HepG2 (cell line): ENCODE measurements around the gene SEMA3B. TPM values are rescaled to one million over a fixed set of nuclear protein-coding genes. Genes with fewer than 3 reads are reported as not detected.

Source experiments
- ATAC-seq: fragments of 200-7000 bp; cut with Tn5 transposase; 3 replicates; pipeline ENCODE4 v1.9.1; 2020; ENCODE audit warnings: mild to moderate bottlenecking, moderate library complexity
- BruUV-seq: library from RNA; stranded (reverse); fragments of 400-500 nt; replicated peaks from 2 replicates; lab custom pipeline; 2021; lab: Mats Ljungman, UMichigan
- CTCF ChIA-PET: fragments of 300-600 bp; formaldehyde crosslinking; extraction: SDS; loops from one replicate; lab custom pipeline; 2021; ENCODE audit warnings: low total read pairs, inconsistent platforms, low intra/inter-chr PET ratio; lab: Yijun Ruan, JAX
- POLR2A ChIA-PET: fragments of 350-600 bp; sonication (Branson Sonifier 250); formaldehyde crosslinking; loops from one replicate; lab custom pipeline; 2020; ENCODE audit warnings: antibody characterized with exemption, inconsistent platforms; lab: Yijun Ruan, JAX
- DNase-seq: peaks from one replicate; pipeline ENCODE4 v3.0.0-alpha.2; 2015; ENCODE audit warnings: low spot score
- FAIRE-seq: peaks from 3 replicates; lab custom pipeline; 2011; peaks lifted over from hg19 to GRCh38; lab: Jason Lieb, UNC
- H2AFZ ChIP-seq: one replicate; pipeline ENCODE4 v1.6.1; 2011; ENCODE audit warnings: low read length, inconsistent platforms
- H3K27ac ChIP-seq: fragments of 300-600 bp; 3 replicates; pipeline ENCODE4 v1.8.0; 2011; ENCODE audit warnings: mixed run types, mild to moderate bottlenecking, mixed read lengths, low read length, inconsistent platforms; ENCODE audit not compliant: insufficient read depth; ENCODE audit errors: extremely low read length
- H3K27me3 ChIP-seq, 2 experiments: fragments of 200-600 bp in 1 of 2; 2 replicates in 1 of 2; 3 replicates in 1 of 2; pipeline versions ENCODE4 v1.6.0 to v1.8.0; 2011; ENCODE audit warnings: low read length in 2 of 2, mild to moderate bottlenecking in 2 of 2, moderate library complexity in 2 of 2, inconsistent platforms in 1 of 2; ENCODE audit not compliant: insufficient read depth in 2 of 2, control insufficient read depth in 1 of 2
- H3K36me3 ChIP-seq, 2 experiments: fragments of 200-600 bp in 1 of 2; replicated peaks in 1 of 2; 2 replicates in 1 of 2; 3 replicates in 1 of 2; pipeline versions ENCODE4 v1.5.1 to v1.8.0; 2011; ENCODE audit warnings: low read length in 2 of 2, inconsistent platforms in 1 of 2; ENCODE audit not compliant: insufficient read depth in 2 of 2, control insufficient read depth in 1 of 2
- H3K4me1 ChIP-seq: 2 replicates; pipeline ENCODE4 v1.5.1; 2012; ENCODE audit warnings: low read length, inconsistent platforms; ENCODE audit not compliant: insufficient read depth
- H3K4me2 ChIP-seq: 2 replicates; pipeline ENCODE4 v1.6.0; 2011; ENCODE audit warnings: low read depth, low read length, inconsistent platforms
- H3K4me3 ChIP-seq, 3 experiments: fragments of 200-600 bp in 1 of 3; sonication (generic), shearing (Covaris generic) in 1 of 3; replicated peaks in 1 of 3; 2 replicates each; pipeline ENCODE4 v1.5.1; 2011 to 2016; ENCODE audit warnings: low read length in 3 of 3, inconsistent platforms in 2 of 3, low read depth in 2 of 3, mild to moderate bottlenecking in 2 of 3, control low read depth in 1 of 3, mixed read lengths in 1 of 3; ENCODE audit not compliant: insufficient read depth in 1 of 3
- H3K79me2 ChIP-seq: one replicate; pipeline ENCODE4 v1.6.1; 2011; ENCODE audit warnings: low read length, inconsistent platforms; ENCODE audit not compliant: insufficient read depth
- H3K9ac ChIP-seq: 2 replicates; pipeline ENCODE4 v1.6.0; 2011; ENCODE audit warnings: mild to moderate bottlenecking, low read depth, low read length, inconsistent platforms; ENCODE audit not compliant: insufficient read depth
- H3K9me3 ChIP-seq: 2 replicates; pipeline ENCODE4 v1.5.1; 2012; ENCODE audit warnings: mild to moderate bottlenecking, low read length
- H4K20me1 ChIP-seq: 2 replicates; pipeline ENCODE4 v1.6.0; 2011; ENCODE audit warnings: inconsistent platforms, mild to moderate bottlenecking, low read length, moderate library complexity; ENCODE audit not compliant: insufficient read depth
- BORCS8-MEF2B ChIP-seq: sonication (generic); formaldehyde crosslinking; IDR thresholded peaks from 2 replicates; pipeline ENCODE4 v1.8.0; 2022; ENCODE audit warnings: mild to moderate bottlenecking, missing genetic modification reagents
- POGZ ChIP-seq: sonication (generic); formaldehyde crosslinking; IDR thresholded peaks from 2 replicates; pipeline ENCODE4 v1.4.0; 2020; ENCODE audit warnings: mild to moderate bottlenecking, missing genetic modification reagents
- POLR2G ChIP-seq: fragments of 200-400 bp; formaldehyde crosslinking; IDR thresholded peaks from 2 replicates; pipeline ENCODE4 v1.6.1; 2018; ENCODE audit warnings: mild to moderate bottlenecking, low read depth, low read length, moderate library complexity
- ZBTB38 ChIP-seq: sonication (generic); formaldehyde crosslinking; IDR thresholded peaks from 2 replicates; pipeline ENCODE4 v1.5.1; 2020; ENCODE audit warnings: mild to moderate bottlenecking, missing genetic modification reagents
- ZNF230 ChIP-seq: sonication (generic); formaldehyde crosslinking; IDR thresholded peaks from 2 replicates; pipeline ENCODE4 v1.4.0; 2020; ENCODE audit warnings: mild to moderate bottlenecking, missing genetic modification reagents
- ZNF317 ChIP-seq: sonication (generic); formaldehyde crosslinking; IDR thresholded peaks from 2 replicates; pipeline ENCODE4 v1.5.0; 2020; ENCODE audit warnings: mild to moderate bottlenecking, missing genetic modification reagents
- ZNF333 ChIP-seq: sonication (generic); formaldehyde crosslinking; IDR thresholded peaks from 2 replicates; pipeline ENCODE4 v1.4.0; 2020; ENCODE audit warnings: mild to moderate bottlenecking, missing genetic modification reagents, borderline replicate concordance
- ZNF33B ChIP-seq: sonication (generic); formaldehyde crosslinking; IDR thresholded peaks from 2 replicates; pipeline ENCODE4 v1.5.1; 2020; ENCODE audit warnings: mild to moderate bottlenecking, missing genetic modification reagents
- ZNF484 ChIP-seq: sonication (generic); formaldehyde crosslinking; IDR thresholded peaks from 2 replicates; pipeline ENCODE4 v1.5.1; 2020; ENCODE audit warnings: mild to moderate bottlenecking, low read depth, missing genetic modification reagents, borderline replicate concordance
- ZNF629 ChIP-seq: sonication (generic); formaldehyde crosslinking; conservative IDR thresholded peaks from 2 replicates; pipeline ENCODE4 v1.5.0; 2020; ENCODE audit warnings: missing genetic modification reagents
- ZNF816 ChIP-seq: sonication (generic); formaldehyde crosslinking; IDR thresholded peaks from 2 replicates; pipeline ENCODE4 v1.8.0; 2022; ENCODE audit warnings: missing genetic modification reagents, mild to moderate bottlenecking, borderline replicate concordance
- WGBS: methylation state at CpG from one replicate; pipeline ENCODE4 v1.1.6; 2017; ENCODE audit warnings: low lambda C conversion rate; 5-methylcytosine and 5-hydroxymethylcytosine counted together
- in situ Hi-C: cut with HindIII; loops from 2 replicates; pipeline ENCODE4 v1.10.0; 2017; ENCODE audit warnings: low pct_unique_long_range_greater_than_20kb; ENCODE audit not compliant: extremely low pct_ligation_motif_present
- intact Hi-C: fragments of 100-400 bp; cut with micrococcal nuclease; formaldehyde crosslinking; loops from one replicate; pipeline ENCODE4 v1.10.0; 2022; ENCODE audit not compliant: unreplicated experiment
- polyA plus RNA-seq, 8 experiments: library from polyadenylated mRNA; depleted of rRNA in 3 of 8; stranded (reverse) in 7 of 8; unstranded in 1 of 8; fragments of >200 nt; fragmentation: Illumina TruSeq in 4 of 8; extraction: Trizol in 4 of 8; gene quantifications; 2 replicates each; pipeline versions ENCODE4 v1.2.1 to v1.2.3, GENCODE V29; 2011 to 2016; ENCODE audit warnings: low read depth in 4 of 8, missing spikeins in 1 of 8, mixed read lengths in 1 of 8; ENCODE audit not compliant: insufficient read depth in 1 of 8
- total RNA-seq, 5 experiments: library from RNA; depleted of rRNA; stranded (reverse); fragments of >200 nt; fragmentation: Illumina TruSeq; extraction: Trizol; gene quantifications; 2 replicates each; pipeline ENCODE4 v1.2.3, GENCODE V29; 2016; ENCODE audit warnings: low read depth in 1 of 5

Gene SEMA3B
- total and polyA plus RNA-seq, 2 of the 13 experiments (the other 11 are each of a cell fraction or from before 2014, with no cell fraction given) = 93.2 to 158 TPM

- Histone ChIP-seq H3K4me3 (no peak overlapping the region), H3K9me3 (no peaks in the 10 kb centered on the region), H3K9ac (no peak overlapping the region), H3K4me1 (peaks cover 16% of the 10 kb centered on the region), H3K27ac (no peak overlapping the region), H3K4me2 (no peak overlapping the region), H4K20me1 (no peaks in the 10 kb centered on the region), H3K79me2 (peaks cover 19% of the 10 kb centered on the region), H3K27me3 (no peaks in the 10 kb centered on the region), H2AFZ (no peak overlapping the region), H3K36me3 (peaks cover 5 to 20% of the 10 kb centered on the region in 2 experiments; a peak in 4 of 5 replicates)
- DNase-seq (no peak), ATAC-seq (no peak), FAIRE-seq (no peak)
- BruUV-seq = no TSS peak
- TF ChIP-seq POGZ = no peak
- TF ChIP-seq ZNF33B = no peak
- no peak for TF ChIP-seq ZNF333 (CRISPR knock-in tag)
- TF ChIP-seq ZNF629 (CRISPR knock-in tag) = peak; percentile 76
- no peak for TF ChIP-seq ZNF230 (CRISPR knock-in tag)
- in situ Hi-C loops (no loop called here), intact Hi-C loops (no loop called here)
- ChIA-PET CTCF (no interaction called here), POLR2A (interaction anchor here (1.2 to 3.2 kb wide), 2 partner anchors 9 to 15 kb away, joined by 7 to 12 read pairs; partner anchors contain the start of gene GNAI2)
- 98% methylated on average over 8 of the region's 8 CpGs for WGBS
These were observed 17.7 kb upstream of the SEMA3B start for GRCh38 chr3:50251220-50251619.

- in situ Hi-C loops (no loop called here), intact Hi-C loops (no loop called here)
- ChIA-PET CTCF (no interaction called here), POLR2A (interaction anchor here (0.8 to 1.7 kb wide), 2 partner anchors 19 to 59 kb away, joined by 3 to 6 read pairs; partner anchors contain the start of gene GNAI2)
- Histone ChIP-seq H3K4me3 (no peak overlapping the region), H4K20me1 (no peaks in the 10 kb centered on the region), H3K79me2 (no peaks in the 10 kb centered on the region), H3K9ac (no peak overlapping the region), H3K4me2 (no peak overlapping the region), H3K27ac (no peak overlapping the region), H3K27me3 (no peaks in the 10 kb centered on the region), H3K4me1 (peaks cover 16% of the 10 kb centered on the region), H3K36me3 (peaks cover 16 to 34% of the 10 kb centered on the region in 2 experiments), H3K9me3 (no peaks in the 10 kb centered on the region), H2AFZ (no peak overlapping the region)
- 90% methylated on average over 7 of the region's 8 CpGs for WGBS
- FAIRE-seq = no peak
- no peak for DNase-seq
- no peak for ATAC-seq
- TF ChIP-seq ZNF317 (CRISPR knock-in tag) = no peak
- TF ChIP-seq ZNF816 (CRISPR knock-in tag) = no peak
- TF ChIP-seq ZBTB38 (CRISPR knock-in tag) = no peak
- no peak for TF ChIP-seq ZNF484 (CRISPR knock-in tag)
- no peak for TF ChIP-seq BORCS8-MEF2B (CRISPR knock-in tag)
- no peak for TF ChIP-seq POLR2G
- no TSS peak for BruUV-seq
These were observed 14.2 kb upstream of the SEMA3B start for GRCh38 chr3:50254577-50255250.
